ENCODE results near the gene RHOXF2. TPM values are rescaled to one million over a fixed set of nuclear protein-coding genes. Genes with fewer than 3 reads are reported as not detected.

RHOXF2 gene
- total and polyA plus RNA-seq, 9 of the 15 experiments (the other 6 are each of a cell fraction or from before 2014, with no cell fraction given), result 36.0 to 200 (median 141) TPM

DNA sequence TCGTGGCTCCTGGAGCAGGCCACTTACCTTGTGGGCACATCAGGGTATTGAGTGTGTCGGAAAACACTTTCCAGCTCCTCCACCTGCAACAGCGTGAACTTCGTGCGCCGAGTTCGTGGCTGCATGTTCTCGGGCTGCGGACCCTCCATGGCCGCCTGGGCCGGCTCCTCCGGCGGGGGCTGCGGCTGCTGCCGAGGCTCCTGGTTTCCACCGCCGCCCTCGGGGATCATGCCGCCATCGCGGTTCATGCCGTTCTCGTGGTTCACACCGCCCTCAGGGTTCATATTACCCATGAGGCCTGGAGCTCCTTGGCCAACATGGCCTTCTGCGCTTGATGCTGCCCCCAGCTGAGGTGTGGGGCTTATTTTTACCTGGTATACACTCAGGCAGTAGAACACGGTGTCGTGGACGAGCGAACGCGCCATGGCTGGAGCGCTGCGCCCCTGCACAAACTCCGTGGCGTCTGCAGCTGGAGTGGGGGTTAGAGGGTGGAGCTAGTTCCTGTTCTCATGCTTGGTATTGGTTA, 42.9 kb upstream of the RHOXF2 start, which contains the start of gene RHOXF1 (continued):
- TF ChIP-seq, protein P1, sequence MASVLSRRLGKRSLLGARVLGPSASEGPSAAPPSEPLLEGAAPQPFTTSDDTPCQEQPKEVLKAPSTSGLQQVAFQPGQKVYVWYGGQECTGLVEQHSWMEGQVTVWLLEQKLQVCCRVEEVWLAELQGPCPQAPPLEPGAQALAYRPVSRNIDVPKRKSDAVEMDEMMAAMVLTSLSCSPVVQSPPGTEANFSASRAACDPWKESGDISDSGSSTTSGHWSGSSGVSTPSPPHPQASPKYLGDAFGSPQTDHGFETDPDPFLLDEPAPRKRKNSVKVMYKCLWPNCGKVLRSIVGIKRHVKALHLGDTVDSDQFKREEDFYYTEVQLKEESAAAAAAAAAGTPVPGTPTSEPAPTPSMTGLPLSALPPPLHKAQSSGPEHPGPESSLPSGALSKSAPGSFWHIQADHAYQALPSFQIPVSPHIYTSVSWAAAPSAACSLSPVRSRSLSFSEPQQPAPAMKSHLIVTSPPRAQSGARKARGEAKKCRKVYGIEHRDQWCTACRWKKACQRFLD (CRISPR knock-in tag; IDR thresholded peaks at IDR 0.05), result no peak
- TF ChIP-seq PRPF4 (IDR thresholded peaks at IDR 0.05; ENCODE audit: insufficient read depth, low read depth, low read length, poor library complexity, severe bottlenecking), result no peak
- no peak for TF ChIP-seq ZNF282 (CRISPR knock-in tag; IDR thresholded peaks at IDR 0.05)

DNA sequence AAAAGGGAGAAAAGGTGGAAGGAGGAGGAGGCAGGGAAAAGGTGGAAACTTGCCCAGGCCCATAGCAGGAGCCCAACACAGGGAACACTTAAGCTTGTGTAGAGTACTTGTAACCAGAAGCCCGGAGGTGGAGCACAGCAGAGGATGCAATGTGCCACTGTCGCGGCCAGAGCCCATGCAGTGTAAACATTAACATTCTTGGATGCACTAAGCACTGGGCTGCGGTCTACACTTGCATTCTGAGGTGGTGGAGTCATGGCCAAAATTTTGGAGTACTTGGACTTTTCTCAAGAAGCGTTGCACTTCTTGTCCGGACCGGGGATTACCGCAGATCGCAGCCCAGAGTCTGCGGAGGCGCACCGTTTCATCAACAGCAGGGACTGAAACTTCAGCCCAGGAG, 38.2 kb upstream of the RHOXF2 start:
- no peaks in the 10 kb centered on the region for H3K27me3 ChIP-seq (ENCODE audit: control insufficient read depth in 2 of 2, insufficient read depth in 2 of 2, low read length in 2 of 2)
- DNase-seq (ENCODE audit: extremely low read depth in 1 of 4, low spot score in 3 of 4), result no peak
- H3K79me2 ChIP-seq (ENCODE audit: control insufficient read depth, insufficient read depth, low read length), result no peaks in the 10 kb centered on the region
- H3K36me3 ChIP-seq (ENCODE audit: control insufficient read depth, insufficient read depth, low read length), result no peaks in the 10 kb centered on the region
- ATAC-seq, result peak; percentile 59; the same call in 2 of the 3 replicates
- intact Hi-C loops (cut with micrococcal nuclease) (no loop called here), in situ Hi-C loops (cut with MboI) (no loop called here)
- peak overlapping the region in 1 of 2 experiments; percentile 84; a peak in 1 of 4 replicates for H3K9ac ChIP-seq (ENCODE audit: insufficient read depth in 1 of 2, low read depth in 2 of 2, low read length in 2 of 2)
- H3K4me3 ChIP-seq, result no peak overlapping the region
- TF ChIP-seq, protein P2, sequence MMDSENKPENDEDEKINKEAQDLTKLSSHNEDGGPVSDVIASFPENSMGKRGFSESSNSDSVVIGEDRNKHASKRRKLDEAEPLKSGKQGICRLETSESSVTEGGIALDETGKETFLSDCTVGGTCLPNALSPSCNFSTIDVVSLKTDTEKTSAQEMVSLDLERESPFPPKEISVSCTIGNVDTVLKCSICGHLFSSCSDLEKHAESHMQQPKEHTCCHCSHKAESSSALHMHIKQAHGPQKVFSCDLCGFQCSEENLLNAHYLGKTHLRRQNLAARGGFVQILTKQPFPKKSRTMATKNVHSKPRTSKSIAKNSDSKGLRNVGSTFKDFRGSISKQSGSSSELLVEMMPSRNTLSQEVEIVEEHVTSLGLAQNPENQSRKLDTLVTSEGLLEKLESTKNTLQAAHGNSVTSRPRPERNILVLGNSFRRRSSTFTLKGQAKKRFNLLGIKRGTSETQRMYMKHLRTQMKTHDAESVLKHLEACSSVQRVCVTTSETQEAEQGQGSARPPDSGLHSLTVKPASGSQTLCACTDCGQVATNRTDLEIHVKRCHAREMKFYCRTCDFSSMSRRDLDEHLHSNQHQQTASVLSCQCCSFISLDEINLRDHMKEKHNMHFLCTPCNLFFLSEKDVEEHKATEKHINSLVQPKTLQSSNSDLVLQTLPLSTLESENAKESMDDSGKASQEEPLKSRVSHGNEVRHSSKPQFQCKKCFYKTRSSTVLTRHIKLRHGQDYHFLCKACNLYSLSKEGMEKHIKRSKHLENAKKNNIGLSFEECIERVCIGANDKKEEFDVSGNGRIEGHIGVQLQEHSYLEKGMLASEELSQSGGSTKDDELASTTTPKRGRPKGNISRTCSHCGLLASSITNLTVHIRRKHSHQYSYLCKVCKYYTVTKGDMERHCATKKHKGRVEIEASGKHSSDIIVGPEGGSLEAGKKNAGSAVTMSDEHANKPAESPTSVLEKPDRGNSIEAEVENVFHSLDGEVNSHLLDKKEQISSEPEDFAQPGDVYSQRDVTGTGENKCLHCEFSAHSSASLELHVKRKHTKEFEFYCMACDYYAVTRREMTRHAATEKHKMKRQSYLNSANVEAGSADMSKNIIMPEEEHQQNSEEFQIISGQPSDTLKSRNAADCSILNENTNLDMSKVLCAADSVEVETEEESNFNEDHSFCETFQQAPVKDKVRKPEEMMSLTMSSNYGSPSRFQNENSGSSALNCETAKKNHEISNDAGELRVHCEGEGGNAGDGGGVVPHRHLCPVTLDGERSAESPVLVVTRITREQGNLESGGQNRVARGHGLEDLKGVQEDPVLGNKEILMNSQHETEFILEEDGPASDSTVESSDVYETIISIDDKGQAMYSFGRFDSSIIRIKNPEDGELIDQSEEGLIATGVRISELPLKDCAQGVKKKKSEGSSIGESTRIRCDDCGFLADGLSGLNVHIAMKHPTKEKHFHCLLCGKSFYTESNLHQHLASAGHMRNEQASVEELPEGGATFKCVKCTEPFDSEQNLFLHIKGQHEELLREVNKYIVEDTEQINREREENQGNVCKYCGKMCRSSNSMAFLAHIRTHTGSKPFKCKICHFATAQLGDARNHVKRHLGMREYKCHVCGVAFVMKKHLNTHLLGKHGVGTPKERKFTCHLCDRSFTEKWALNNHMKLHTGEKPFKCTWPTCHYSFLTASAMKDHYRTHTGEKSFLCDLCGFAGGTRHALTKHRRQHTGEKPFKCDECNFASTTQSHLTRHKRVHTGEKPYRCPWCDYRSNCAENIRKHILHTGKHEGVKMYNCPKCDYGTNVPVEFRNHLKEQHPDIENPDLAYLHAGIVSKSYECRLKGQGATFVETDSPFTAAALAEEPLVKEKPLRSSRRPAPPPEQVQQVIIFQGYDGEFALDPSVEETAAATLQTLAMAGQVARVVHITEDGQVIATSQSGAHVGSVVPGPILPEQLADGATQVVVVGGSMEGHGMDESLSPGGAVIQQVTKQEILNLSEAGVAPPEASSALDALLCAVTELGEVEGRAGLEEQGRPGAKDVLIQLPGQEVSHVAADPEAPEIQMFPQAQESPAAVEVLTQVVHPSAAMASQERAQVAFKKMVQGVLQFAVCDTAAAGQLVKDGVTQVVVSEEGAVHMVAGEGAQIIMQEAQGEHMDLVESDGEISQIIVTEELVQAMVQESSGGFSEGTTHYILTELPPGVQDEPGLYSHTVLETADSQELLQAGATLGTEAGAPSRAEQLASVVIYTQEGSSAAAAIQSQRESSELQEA (IDR thresholded peaks at IDR 0.05; ENCODE audit: low read depth), result no peak
- TF ChIP-seq NR4A1 (CRISPR knock-in tag; IDR thresholded peaks at IDR 0.05) (no peak), NR4A1 (tag; IDR thresholded peaks at IDR 0.05) (no peak), FOXP1 (CRISPR knock-in tag; IDR thresholded peaks at IDR 0.05) (no peak), HDAC2 (IDR thresholded peaks at IDR 0.05) (no peak)
- ChIA-PET CTCF (ENCODE audit: low intra/inter-chr PET ratio) (no interaction called here), POLR2A (interaction anchor here (0.6 kb wide), 1 partner anchor 421 kb away, joined by 3 read pairs; no protein-coding TSS in a partner anchor)
- no peaks in the 10 kb centered on the region for H4K20me1 ChIP-seq (replicated peaks; ENCODE audit: control insufficient read depth, insufficient read depth, low read length)
- no peaks in the 10 kb centered on the region for H3K9me1 ChIP-seq (ENCODE audit: control insufficient read depth, insufficient read depth, low read length)
- BruUV-seq (replicated peaks), result no TSS peak
- H2AFZ ChIP-seq (ENCODE audit: low read depth, low read length), result peak overlapping the region; percentile 86
- no peak overlapping the region for H3K27ac ChIP-seq (ENCODE audit: extremely low read depth, low read depth, low read length)
- peaks cover 0 to 8% of the 10 kb centered on the region in 2 experiments; a peak in 3 of 5 replicates for H3K4me1 ChIP-seq (replicated peaks in 1 of 2; ENCODE audit: control insufficient read depth in 2 of 2, insufficient read depth in 2 of 2, low read length in 2 of 2)
- no peak for FAIRE-seq
- peak overlapping the region; percentile 51; the same call in 1 of the 2 replicates for H3K4me2 ChIP-seq (ENCODE audit: insufficient read depth, low read length)
- H3K9me3 ChIP-seq (replicated peaks; ENCODE audit: control insufficient read depth, insufficient read depth, low read depth, low read length), result no peaks in the 10 kb centered on the region; the same call in 1 of the 2 replicates
- 65% methylated on average over 11 of the region's 12 CpGs for WGBS (ENCODE audit: insufficient coverage, low coverage, missing lambda C conversion rate)
